HG03575 (cell line): ENCODE measurements around the gene MAP3K5.
"Not testable (repeated sequence)": the region's sequence is repeated elsewhere in the genome, so short reads cannot be mapped to it uniquely, and the experiment has no call there.

Experiments used
- ATAC-seq: cut with Tn5 transposase; IDR thresholded peaks from one replicate; pipeline ENCODE4 v1.9.1; 2021; ENCODE audit not compliant: unreplicated experiment, insufficient number of reproducible peaks, low FRiP score; ENCODE audit errors: extremely low read depth

The MAP3K5 gene

GRCh38 chr6:136703331-136703865, 88.9 kb downstream of the MAP3K5 start:
- ATAC-seq, result no peak

- ATAC-seq, result no peak
Observed at GRCh38 chr6:136701045-136701444, 91.2 kb downstream of the MAP3K5 start.

- no peak for ATAC-seq
Observed at GRCh38 chr6:136699358-136699757, 92.9 kb downstream of the MAP3K5 start.

GRCh38 chr6:136696783-136697364, 95.4 kb downstream of the MAP3K5 start:
- no peak for ATAC-seq

- no peak for ATAC-seq
Observed at GRCh38 chr6:136696238-136696637, 96.0 kb downstream of the MAP3K5 start.

- no peak for ATAC-seq
Observed at GRCh38 chr6:136695412-136695811, 96.9 kb downstream of the MAP3K5 start.

- ATAC-seq, result no peak
Observed at GRCh38 chr6:136693090-136693489, 99.2 kb downstream of the MAP3K5 start.

GRCh38 chr6:136687894-136688293, 104.4 kb downstream of the MAP3K5 start:
- ATAC-seq, result not testable (repeated sequence)

- no peak for ATAC-seq
Observed at GRCh38 chr6:136685540-136686108, 106.7 kb downstream of the MAP3K5 start.

- no peak for ATAC-seq
Observed at GRCh38 chr6:136684466-136684865, 107.8 kb downstream of the MAP3K5 start.

GRCh38 chr6:136683209-136683941, 108.9 kb downstream of the MAP3K5 start:
- no peak for ATAC-seq

- ATAC-seq, result no peak
Observed at GRCh38 chr6:136682292-136682691, 110.0 kb downstream of the MAP3K5 start.

- ATAC-seq, result no peak
Observed at GRCh38 chr6:136677822-136678221, 114.5 kb downstream of the MAP3K5 start.

- ATAC-seq, result no peak
Observed at GRCh38 chr6:136677344-136677743, 114.9 kb downstream of the MAP3K5 start.

- ATAC-seq, result no peak
Observed at GRCh38 chr6:136676075-136676474, 116.2 kb downstream of the MAP3K5 start.

- ATAC-seq, result no peak
Observed at GRCh38 chr6:136673571-136673970, 118.7 kb downstream of the MAP3K5 start.

- no peak for ATAC-seq
Observed at GRCh38 chr6:136672144-136672543, 120.1 kb downstream of the MAP3K5 start.

- no peak for ATAC-seq
Observed at GRCh38 chr6:136669299-136669699, 123.0 kb downstream of the MAP3K5 start.

GRCh38 chr6:136668571-136668970, 123.7 kb downstream of the MAP3K5 start:
- no peak for ATAC-seq

GRCh38 chr6:136666041-136666440, 126.2 kb downstream of the MAP3K5 start:
- no peak for ATAC-seq
